GM23248 (cell line): ENCODE data around the gene FOXK1. TPM values are rescaled to one million over a fixed set of nuclear protein-coding genes. Genes with fewer than 3 reads are reported as not detected.

Experiments
- DNase-seq: peaks from one replicate; pipeline ENCODE4 v3.0.0-alpha.2; 2015
- H2AFZ ChIP-seq: fragments of 200-600 bp; sonication (generic); 2 replicates; pipeline ENCODE4 v1.6.1; 2016; ENCODE audit warnings: antibody characterized with exemption
- H3F3A ChIP-seq: fragments of 200-600 bp; sonication (generic); 2 replicates; pipeline ENCODE4 v1.6.1; 2016; ENCODE audit warnings: mild to moderate bottlenecking, antibody characterized with exemption, mixed run types; ENCODE audit not compliant: insufficient read depth
- H3K27ac ChIP-seq: fragments of 200-600 bp; sonication (generic); 2 replicates; pipeline ENCODE4 v1.5.1; 2016; ENCODE audit warnings: mild to moderate bottlenecking
- H3K27me3 ChIP-seq: fragments of 200-600 bp; sonication (generic); replicated peaks from 2 replicates; pipeline ENCODE4 v1.6.1; 2016; ENCODE audit warnings: mild to moderate bottlenecking; ENCODE audit not compliant: insufficient read depth
- H3K36me3 ChIP-seq: fragments of 200-600 bp; sonication (generic); 2 replicates; pipeline ENCODE4 v1.6.1; 2016; ENCODE audit warnings: low read depth, mild to moderate bottlenecking
- H3K4me1 ChIP-seq: fragments of 200-600 bp; sonication (generic); 2 replicates; pipeline ENCODE4 v1.6.1; 2016; ENCODE audit warnings: mild to moderate bottlenecking; ENCODE audit not compliant: insufficient read depth
- H3K4me2 ChIP-seq: fragments of 200-600 bp; sonication (generic); one replicate; pipeline ENCODE4 v1.6.1; 2016; ENCODE audit warnings: mild to moderate bottlenecking; ENCODE audit not compliant: unreplicated experiment
- H3K4me3 ChIP-seq: fragments of 200-600 bp; sonication (generic); 2 replicates; pipeline ENCODE4 v1.5.1; 2016; ENCODE audit warnings: mild to moderate bottlenecking
- H3K79me2 ChIP-seq: fragments of 200-600 bp; sonication (generic); 2 replicates; pipeline ENCODE4 v1.6.1; 2016; ENCODE audit warnings: mild to moderate bottlenecking; ENCODE audit not compliant: insufficient read depth
- H3K9ac ChIP-seq: fragments of 200-600 bp; sonication (generic); 2 replicates; pipeline ENCODE4 v1.6.1; 2016; ENCODE audit warnings: mild to moderate bottlenecking
- H3K9me2 ChIP-seq: fragments of 200-600 bp; sonication (generic); 2 replicates; pipeline ENCODE4 v1.6.1; 2016; ENCODE audit warnings: mixed run types, mild to moderate bottlenecking, moderate library complexity; ENCODE audit not compliant: insufficient read depth
- H3K9me3 ChIP-seq: fragments of 200-600 bp; sonication (generic); one replicate; pipeline ENCODE4 v1.6.1; 2017; ENCODE audit warnings: low read depth
- H4K20me1 ChIP-seq: fragments of 200-600 bp; sonication (generic); 2 replicates; pipeline ENCODE4 v1.6.0; 2016; ENCODE audit not compliant: insufficient read depth
- EZH2 ChIP-seq: fragments of 200-600 bp; sonication (generic); IDR thresholded peaks from 2 replicates; pipeline ENCODE4 v1.6.1; 2018; ENCODE audit warnings: antibody characterized with exemption, mild to moderate bottlenecking; ENCODE audit not compliant: insufficient read depth, poor library complexity, severe bottlenecking
- EZH2phosphoT487 ChIP-seq: fragments of 200-600 bp; sonication (generic); IDR thresholded peaks from 2 replicates; pipeline ENCODE4 v1.6.1; 2018; ENCODE audit warnings: antibody characterized with exemption, moderate library complexity, mild to moderate bottlenecking, low read depth; ENCODE audit not compliant: insufficient read depth
- WGBS, 2 experiments: methylation state at CpG; one replicate each; pipeline ENCODE4 v1.1.6; 2015 to 2017; ENCODE audit warnings: low lambda C conversion rate in 2 of 2, low coverage in 1 of 2; ENCODE audit errors: missing lambda C conversion rate in 2 of 2; 5-methylcytosine and 5-hydroxymethylcytosine counted together
- in situ Hi-C: fragments of 300-500 bp; cut with MboI; formaldehyde crosslinking; loops from 2 replicates; pipeline ENCODE4 v1.15.0; 2020
- polyA plus RNA-seq: library from polyadenylated mRNA; unstranded; fragments of >200 nt; fragmentation: Nextera tagmentation; extraction: Ambion mirVana; gene quantifications from 2 replicates; pipeline ENCODE4 v1.2.1, GENCODE V29; 2016
- total RNA-seq: library from RNA; depleted of rRNA; stranded (reverse); fragments of >200 nt; shearing (Covaris generic); gene quantifications from 2 replicates; pipeline ENCODE4 v1.2.3, GENCODE V29; 2014

FOXK1 gene
- total and polyA plus RNA-seq, 2 experiments from 2014 or later: 8.5 to 16.4 TPM

- no peak for DNase-seq
- no peak overlapping the region for H2AFZ ChIP-seq
- no peaks in the 10 kb centered on the region for H4K20me1 ChIP-seq
- H3K79me2 ChIP-seq: peaks cover 100% of the 10 kb centered on the region
- in situ Hi-C loops: no loop called here
- H3K4me3 ChIP-seq: no peak overlapping the region
- TF ChIP-seq EZH2 (no peak), EZH2phosphoT487 (no peak)
- H3K9me3 ChIP-seq: no peaks in the 10 kb centered on the region
- no peaks in the 10 kb centered on the region for H3K9me2 ChIP-seq
- H3K9ac ChIP-seq: peak overlapping the region; percentile 63
- H3K27me3 ChIP-seq: no peaks in the 10 kb centered on the region
- 33% methylated on average over 9 of the region's 9 CpGs for WGBS, 2 experiments
- peaks cover 36% of the 10 kb centered on the region for H3K4me1 ChIP-seq
- H3K4me2 ChIP-seq: peak overlapping the region; percentile 41
- H3K36me3 ChIP-seq: no peaks in the 10 kb centered on the region
- peaks cover 5% of the 10 kb centered on the region; the same call in 1 of the 2 replicates for H3F3A ChIP-seq
- peak overlapping the region; percentile 34; the same call in 1 of the 2 replicates for H3K27ac ChIP-seq
Measured at GRCh38 chr7:4703532-4703931, 21.4 kb downstream of the FOXK1 start.

DNA sequence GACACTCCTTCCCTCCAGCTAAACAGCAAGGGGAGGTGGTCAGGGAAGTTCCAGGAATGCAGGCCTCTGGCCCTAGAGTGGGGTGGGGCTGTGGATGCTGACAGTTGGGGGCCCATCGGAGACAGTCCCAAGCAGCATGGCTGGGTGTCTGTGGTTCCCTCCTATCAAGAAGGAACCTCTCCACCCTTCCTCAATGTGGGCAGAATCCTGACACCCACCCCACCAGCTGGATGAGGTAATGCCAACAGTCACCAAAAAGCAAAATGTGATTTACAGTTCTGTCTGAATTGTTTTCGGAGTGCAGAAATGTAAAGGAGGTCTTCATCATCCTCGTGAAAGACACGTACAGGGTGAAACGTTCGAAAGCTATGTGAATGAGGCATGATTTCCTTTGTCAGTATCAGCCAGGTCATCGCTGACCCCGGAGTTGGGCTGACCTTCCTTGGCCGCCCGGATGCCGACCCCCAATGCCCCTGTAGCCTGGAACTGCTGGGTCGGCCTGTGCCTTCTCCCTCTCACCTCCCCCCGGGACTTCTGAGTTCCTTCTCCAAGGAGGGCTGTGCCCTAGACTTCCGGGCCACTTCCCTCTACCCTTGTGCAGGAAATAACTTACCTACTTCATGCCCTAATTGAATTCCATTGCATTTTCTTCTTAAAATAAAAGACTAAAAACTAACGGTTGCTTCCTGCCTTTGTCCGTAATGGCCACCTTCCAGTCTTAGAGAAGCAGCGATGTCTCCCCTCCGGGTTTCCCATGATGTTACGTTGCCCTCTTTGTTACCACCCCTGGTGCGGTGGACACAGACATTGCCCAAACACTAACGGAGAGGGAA, 24.5 kb downstream of the FOXK1 start:
- Histone ChIP-seq H3K79me2 (peaks cover 100% of the 10 kb centered on the region), H3K27ac (peak overlapping the region; percentile 77), H3K36me3 (no peaks in the 10 kb centered on the region), H3K4me1 (peaks cover 30% of the 10 kb centered on the region), H3K9me2 (no peaks in the 10 kb centered on the region), H2AFZ (no peak overlapping the region), H3K27me3 (no peaks in the 10 kb centered on the region), H3F3A (peaks cover 5% of the 10 kb centered on the region; the same call in 1 of the 2 replicates), H3K9me3 (no peaks in the 10 kb centered on the region), H3K4me3 (peak overlapping the region; percentile 19; the same call in 1 of the 2 replicates), H3K9ac (peak overlapping the region; percentile 59), H3K4me2 (peak overlapping the region; percentile 56), H4K20me1 (no peaks in the 10 kb centered on the region)
- peak; percentile 62 for DNase-seq
- in situ Hi-C loops: no loop called here
- 34 to 41% methylated on average over 21 of the region's 21 CpGs for WGBS, 2 experiments
- no peak for TF ChIP-seq EZH2
- TF ChIP-seq EZH2phosphoT487: no peak

GRCh38 chr7:4707217-4707741, 25.2 kb downstream of the FOXK1 start:
- no peak overlapping the region for H2AFZ ChIP-seq
- H3K4me3 ChIP-seq: peak overlapping the region; percentile 10; the same call in 1 of the 2 replicates
- in situ Hi-C loops: no loop called here
- no peaks in the 10 kb centered on the region for H3K36me3 ChIP-seq
- peaks cover 34% of the 10 kb centered on the region for H3K4me1 ChIP-seq
- peaks cover 9% of the 10 kb centered on the region for H3F3A ChIP-seq
- no peaks in the 10 kb centered on the region for H3K9me2 ChIP-seq
- WGBS, 2 experiments: 54 to 63% methylated on average over 22 of the region's 22 CpGs
- H3K27me3 ChIP-seq: no peaks in the 10 kb centered on the region
- no peaks in the 10 kb centered on the region for H4K20me1 ChIP-seq
- no peak for TF ChIP-seq EZH2
- TF ChIP-seq EZH2phosphoT487: no peak
- H3K9ac ChIP-seq: peak overlapping the region; percentile 59
- H3K79me2 ChIP-seq: peaks cover 100% of the 10 kb centered on the region
- H3K4me2 ChIP-seq: peak overlapping the region; percentile 56
- H3K27ac ChIP-seq: peak overlapping the region; percentile 77
- no peaks in the 10 kb centered on the region for H3K9me3 ChIP-seq
- DNase-seq: peak; percentile 50

DNA sequence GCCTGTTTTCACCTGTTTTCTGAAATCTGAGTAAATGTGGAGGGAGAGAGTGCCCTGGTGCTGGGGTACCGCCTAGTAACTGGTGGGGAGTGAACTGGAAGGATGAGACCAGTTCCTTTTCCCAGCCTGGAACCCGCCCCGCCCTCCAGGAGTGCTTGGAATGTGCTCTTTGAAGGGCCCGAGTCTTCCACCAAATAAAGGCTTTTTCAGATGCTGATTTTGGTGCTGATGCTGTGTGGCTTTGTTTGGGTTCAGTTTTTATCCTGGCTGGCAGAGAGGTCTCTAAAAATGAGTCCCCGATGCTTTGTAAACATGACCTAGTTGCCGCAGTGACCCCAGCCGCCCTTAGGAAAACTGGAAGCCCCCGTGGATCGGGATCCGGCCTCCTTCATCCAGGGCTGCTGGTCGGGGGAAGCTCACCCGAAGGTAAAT, 25.9 kb downstream of the FOXK1 start:
- in situ Hi-C loops: no loop called here
- WGBS, 2 experiments: 94 to 95% methylated on average over 12 of the region's 12 CpGs
- Histone ChIP-seq H3K4me2 (no peak overlapping the region), H2AFZ (no peak overlapping the region), H3F3A (peaks cover 16% of the 10 kb centered on the region), H3K9me3 (no peaks in the 10 kb centered on the region), H3K79me2 (peaks cover 99% of the 10 kb centered on the region), H4K20me1 (no peaks in the 10 kb centered on the region), H3K27ac (peak overlapping the region; percentile 77), H3K36me3 (no peaks in the 10 kb centered on the region), H3K27me3 (no peaks in the 10 kb centered on the region), H3K4me1 (peaks cover 41% of the 10 kb centered on the region), H3K4me3 (no peak overlapping the region), H3K9ac (peak overlapping the region; percentile 59; the same call in 1 of the 2 replicates), H3K9me2 (no peaks in the 10 kb centered on the region)
- no peak for DNase-seq
- TF ChIP-seq EZH2 (no peak), EZH2phosphoT487 (no peak)
